ENCODE measurements around the gene DICER1. TPM values are rescaled to one million over a fixed set of nuclear protein-coding genes. Genes with fewer than 3 reads are reported as not detected.

DICER1 gene
- total and polyA plus RNA-seq, 2 donors (not counting 1 experiment from before 2014, with no cell fraction given), result 15.4 to 90.4 TPM

- H3K4me2 ChIP-seq (replicated peaks; ENCODE audit: low read depth, low read length, poor library complexity, severe bottlenecking), result no peak overlapping the region
- no peaks in the 10 kb centered on the region for H3K27me3 ChIP-seq (replicated peaks in 1 of 4; ENCODE audit: control extremely low read depth in 1 of 4, control insufficient read depth in 3 of 4, insufficient read depth in 4 of 4, low read length in 3 of 4)
- no peaks in the 10 kb centered on the region for H4K20me1 ChIP-seq (ENCODE audit: control insufficient read depth, insufficient read depth, low read length, poor library complexity, severe bottlenecking)
- no peak for TF ChIP-seq CTCF (IDR thresholded peaks at IDR 0.05)
- TF ChIP-seq EZH2 (IDR thresholded peaks at IDR 0.05; ENCODE audit: borderline replicate concordance, insufficient read depth, low read depth, low read length, poor library complexity, severe bottlenecking), result no peak
- no peak overlapping the region for H3K27ac ChIP-seq (ENCODE audit: low read length in 2 of 2)
- no peaks in the 10 kb centered on the region for H3K36me3 ChIP-seq (replicated peaks in 1 of 2; ENCODE audit: control extremely low read depth in 1 of 2, control insufficient read depth in 1 of 2, extremely low read depth in 1 of 2, insufficient read depth in 2 of 2, low read length in 1 of 2)
- no peak for DNase-seq
- Mint-ChIP-seq H3K27me3 (peaks cover 6% of the 10 kb centered on the region), H3K4me3 (no peak overlapping the region), H3K9me3 (ENCODE audit: insufficient read depth) (no peaks in the 10 kb centered on the region), H3K27ac (no peak overlapping the region), H3K4me1 (no peaks in the 10 kb centered on the region)
- no peak overlapping the region for H3K9ac ChIP-seq (ENCODE audit: low read length)
- 65% methylated on average over 4 of the region's 5 CpGs for whole genome bisulfite sequencing (ENCODE audit: insufficient coverage)
- H2AFZ ChIP-seq (ENCODE audit: insufficient read depth, low read depth, low read length, poor library complexity, severe bottlenecking), result no peak overlapping the region
- intact Hi-C loops (cut with micrococcal nuclease), result no loop called here
- ChIA-PET POLR2A (no interaction called here), CTCF (no interaction called here)
- H3K4me1 ChIP-seq (ENCODE audit: control insufficient read depth in 2 of 2, insufficient read depth in 2 of 2, low read length in 2 of 2), result no peaks in the 10 kb centered on the region
- H3K9me3 ChIP-seq (ENCODE audit: control extremely low read depth in 1 of 3, control insufficient read depth in 2 of 3, insufficient read depth in 1 of 3, low read length in 2 of 3), result no peaks in the 10 kb centered on the region
- H3K4me3 ChIP-seq (ENCODE audit: control extremely low read depth in 1 of 5, extremely low read depth in 1 of 5, insufficient read depth in 1 of 5, low read depth in 2 of 5, low read length in 4 of 5), result no peak overlapping the region
- ATAC-seq (ENCODE audit: low read depth), result no peak
- no peaks in the 10 kb centered on the region for H3K79me2 ChIP-seq (ENCODE audit: control insufficient read depth, insufficient read depth, low read length)
Measured at GRCh38 chr14:95063391-95063790, 93.9 kb downstream of the DICER1 start.

DNA sequence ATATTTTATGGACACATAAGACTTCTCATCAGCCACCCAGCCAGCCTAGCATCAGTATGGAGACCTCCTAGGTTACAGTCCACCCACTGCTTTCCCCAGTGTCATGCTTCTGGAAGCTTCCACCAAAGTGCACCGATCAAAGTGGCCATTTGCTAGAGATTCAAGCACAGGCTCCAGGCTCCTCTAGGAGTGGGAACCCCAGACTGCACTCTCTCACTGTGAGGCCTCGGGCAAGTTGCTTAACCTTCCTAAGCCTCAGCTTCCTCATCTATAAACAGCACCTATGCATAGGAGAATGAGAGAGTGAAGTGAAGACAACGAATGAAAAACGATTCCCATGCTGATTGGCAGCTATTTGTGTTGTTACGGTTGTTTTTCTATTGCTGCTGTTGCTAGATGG lies 94.4 kb downstream of the DICER1 start:
- H3K27me3 ChIP-seq (replicated peaks in 1 of 4; ENCODE audit: control extremely low read depth in 1 of 4, control insufficient read depth in 3 of 4, insufficient read depth in 4 of 4, low read length in 3 of 4), result no peaks in the 10 kb centered on the region
- Mint-ChIP-seq H3K4me3 (no peak overlapping the region), H3K9me3 (ENCODE audit: insufficient read depth) (no peaks in the 10 kb centered on the region)

More for the DNA sequence above, 94.4 kb downstream of the DICER1 start:
- no peak overlapping the region for H3K9ac ChIP-seq (ENCODE audit: low read length)
- CTCF ChIA-PET, result no interaction called here
- no peaks in the 10 kb centered on the region for H3K36me3 ChIP-seq (replicated peaks in 1 of 2; ENCODE audit: control extremely low read depth in 1 of 2, control insufficient read depth in 1 of 2, extremely low read depth in 1 of 2, insufficient read depth in 2 of 2, low read length in 1 of 2)
- Mint-ChIP-seq H3K27me3 (peaks cover 6% of the 10 kb centered on the region), H3K4me1 (no peaks in the 10 kb centered on the region), H3K27ac (no peak overlapping the region)
- intact Hi-C loops (cut with micrococcal nuclease), result no loop called here
- ATAC-seq (ENCODE audit: low read depth) (no peak), DNase-seq (no peak)
- H3K27ac ChIP-seq (ENCODE audit: low read length in 2 of 2), result no peak overlapping the region
- POLR2A ChIA-PET, result no interaction called here
- H3K9me3 ChIP-seq (ENCODE audit: control extremely low read depth in 1 of 3, control insufficient read depth in 2 of 3, insufficient read depth in 1 of 3, low read length in 2 of 3), result no peaks in the 10 kb centered on the region
- WGBS (ENCODE audit: insufficient coverage), result 94% methylated on average over 4 of the region's 5 CpGs
- no peak overlapping the region for H3K4me3 ChIP-seq (ENCODE audit: control extremely low read depth in 1 of 5, extremely low read depth in 1 of 5, insufficient read depth in 1 of 5, low read depth in 2 of 5, low read length in 4 of 5)
- no peaks in the 10 kb centered on the region for H3K4me1 ChIP-seq (ENCODE audit: control insufficient read depth in 2 of 2, insufficient read depth in 2 of 2, low read length in 2 of 2)
- H3K4me2 ChIP-seq (replicated peaks; ENCODE audit: low read depth, low read length, poor library complexity, severe bottlenecking), result no peak overlapping the region
- no peak for TF ChIP-seq EZH2 (IDR thresholded peaks at IDR 0.05; ENCODE audit: borderline replicate concordance, insufficient read depth, low read depth, low read length, poor library complexity, severe bottlenecking)
- TF ChIP-seq CTCF (IDR thresholded peaks at IDR 0.05), result no peak
- H2AFZ ChIP-seq (ENCODE audit: insufficient read depth, low read depth, low read length, poor library complexity, severe bottlenecking), result no peak overlapping the region
- H4K20me1 ChIP-seq (ENCODE audit: control insufficient read depth, insufficient read depth, low read length, poor library complexity, severe bottlenecking), result no peaks in the 10 kb centered on the region
- no peaks in the 10 kb centered on the region for H3K79me2 ChIP-seq (ENCODE audit: control insufficient read depth, insufficient read depth, low read length)

All from B cell (primary cell).